SHP77 (cell line): ENCODE measurements around the gene HDAC9.
A peak's percentile ranks its signal among the peaks of the same experiment; 100 is the strongest.

Experiments
- DNase-seq, 2 experiments: peaks; one replicate each; lab custom pipeline; 2025; lab: John Stamatoyannopoulos, UW

HDAC9 gene

DNA sequence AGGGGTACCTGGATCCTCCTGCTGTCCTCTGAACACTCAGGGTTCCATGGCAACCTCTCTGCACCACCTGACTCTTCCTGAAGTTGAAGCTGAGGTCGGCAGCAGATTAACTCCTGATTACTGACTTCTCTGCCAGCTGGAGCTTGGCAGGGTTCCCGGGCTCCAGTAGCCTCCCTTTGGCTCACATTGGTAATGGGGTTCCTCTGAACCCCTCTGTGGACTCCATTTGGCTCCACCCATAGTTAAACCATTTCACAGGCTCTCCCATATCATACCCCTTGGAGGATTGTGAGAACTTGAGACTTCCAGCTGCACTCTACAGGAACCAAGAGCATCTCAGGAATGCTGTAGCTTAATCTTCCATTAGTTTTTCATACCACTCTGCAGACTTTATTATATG, 292.5 kb downstream of the HDAC9 start:
- no peak for DNase-seq

DNA sequence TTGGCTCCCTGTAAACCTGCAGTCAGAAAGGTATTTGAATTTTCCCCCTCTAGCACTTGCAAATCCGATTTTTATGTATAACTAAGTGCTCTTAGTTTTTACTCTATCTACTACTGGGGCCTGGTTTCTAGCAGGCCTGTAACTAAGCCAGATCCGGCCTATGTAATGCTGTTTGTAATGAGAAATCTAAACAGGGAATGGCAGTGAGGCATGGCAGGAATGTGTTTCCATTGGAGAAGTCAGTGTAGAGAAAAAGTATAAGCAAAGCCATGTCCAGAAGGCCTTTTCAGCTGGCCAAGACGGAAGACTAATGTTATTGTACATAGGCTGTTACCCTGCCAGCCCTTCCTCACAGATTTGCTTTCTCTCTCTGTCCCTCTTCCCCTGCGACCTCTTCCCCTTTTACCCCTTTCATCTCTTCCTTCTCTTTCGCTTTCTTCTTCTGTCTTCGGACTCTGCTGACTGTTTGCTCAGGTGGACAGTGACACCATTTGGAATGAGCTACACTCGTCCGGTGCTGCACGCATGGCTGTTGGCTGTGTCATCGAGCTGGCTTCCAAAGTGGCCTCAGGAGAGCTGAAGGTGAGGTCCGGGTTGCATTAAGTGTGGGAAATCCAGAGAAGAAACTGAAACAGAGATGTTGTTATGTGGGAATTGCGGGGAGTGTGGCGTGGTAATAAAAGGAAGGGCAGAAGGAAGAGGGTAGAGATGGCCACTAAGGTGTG, 297.5 kb downstream of the HDAC9 start:
- DNase-seq: peak; percentile 49 to 61

DNA sequence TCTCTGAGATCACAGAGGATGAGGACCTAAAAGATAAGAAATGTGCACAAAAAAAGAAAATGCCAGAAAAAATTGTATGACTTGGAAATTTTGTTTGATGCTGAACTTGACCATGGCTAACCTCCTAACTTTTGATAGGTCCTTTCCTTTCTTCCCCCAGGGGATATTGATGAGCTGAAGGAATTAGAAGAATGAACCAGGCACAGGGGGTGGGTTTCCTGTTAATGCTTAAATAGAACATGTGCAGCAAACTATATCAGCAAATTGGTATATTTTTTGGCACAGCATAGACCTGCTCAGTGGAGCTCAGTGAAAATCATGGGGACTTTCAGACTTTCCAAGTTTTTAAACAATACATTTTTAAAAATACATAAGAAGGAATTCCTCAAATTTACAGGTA, 300.7 kb downstream of the HDAC9 start:
- no peak for DNase-seq

DNA sequence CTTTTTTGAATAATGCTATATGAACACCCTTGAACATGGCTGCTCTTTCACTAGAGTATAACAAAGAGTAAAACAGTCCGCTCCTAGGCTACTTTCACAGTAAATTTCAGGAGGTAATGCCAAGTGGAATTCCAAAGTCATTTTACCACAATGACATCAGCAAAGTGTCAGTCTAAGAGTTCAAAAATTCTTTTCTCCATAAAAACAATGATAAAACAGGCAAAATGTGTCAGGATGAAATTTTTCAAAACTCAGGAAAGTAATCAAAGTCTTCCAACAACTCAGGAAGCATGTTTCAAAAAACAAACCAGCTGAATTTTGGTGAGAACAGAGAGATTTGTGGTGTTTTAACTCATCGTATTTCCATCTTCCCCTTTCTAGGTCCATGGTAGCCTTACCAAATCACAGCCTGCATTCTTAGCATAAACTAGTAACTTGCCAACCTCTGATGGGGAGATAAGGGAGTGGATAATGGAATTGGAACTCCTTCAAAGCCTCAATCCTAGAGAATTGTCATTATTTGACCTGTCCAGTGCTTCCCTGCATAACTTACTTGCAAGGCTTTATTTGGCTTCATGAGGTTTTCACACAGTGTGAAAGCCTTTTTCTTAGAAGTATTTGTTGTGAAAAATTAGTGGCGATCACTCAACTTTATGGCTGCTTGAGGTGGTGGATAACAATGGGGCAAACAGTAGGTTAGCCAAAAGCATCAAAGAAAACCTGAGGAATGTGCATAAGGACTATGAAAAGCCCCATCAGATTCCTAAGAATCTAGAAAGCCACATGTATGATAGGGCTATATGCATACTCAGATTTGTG, 302.7 kb downstream of the HDAC9 start:
- DNase-seq: no peak

DNA sequence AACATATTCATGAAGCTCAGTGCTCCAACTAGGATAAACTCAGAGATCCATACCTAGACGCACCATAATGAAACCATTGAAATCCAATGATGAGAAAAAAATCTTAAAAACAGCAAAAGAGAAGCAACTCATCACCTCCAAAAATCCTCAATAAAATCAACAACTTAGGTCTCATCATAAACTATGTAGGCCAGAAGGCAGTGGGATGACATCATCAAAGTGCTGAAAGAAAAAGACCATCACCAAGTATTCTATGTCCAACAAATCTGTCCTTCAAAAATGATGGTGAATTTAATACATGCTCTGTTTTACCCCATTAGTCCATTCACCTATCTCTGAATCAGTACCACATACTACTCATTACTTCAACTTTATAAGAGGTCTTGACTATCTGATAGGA, 304.4 kb downstream of the HDAC9 start:
- no peak for DNase-seq

DNA sequence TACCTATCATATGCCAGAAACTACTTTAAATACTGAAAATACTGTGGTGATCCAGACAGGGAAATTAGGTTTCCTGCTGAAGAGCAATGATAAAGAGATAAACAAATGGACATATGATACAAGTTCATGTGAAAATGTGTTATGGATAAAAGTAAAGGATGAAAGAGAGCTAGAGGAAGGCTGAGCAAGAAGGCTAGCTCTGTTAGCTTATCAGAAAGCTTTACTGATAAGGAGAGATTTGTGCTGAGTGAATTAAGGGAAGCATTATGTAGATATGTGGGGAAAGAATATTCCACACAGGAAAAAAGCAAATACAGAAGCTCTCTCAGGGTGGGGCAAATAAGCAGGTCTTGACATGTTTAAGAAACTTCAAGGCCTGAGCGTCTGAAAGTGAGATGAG, 308.4 kb downstream of the HDAC9 start:
- no peak for DNase-seq

DNA sequence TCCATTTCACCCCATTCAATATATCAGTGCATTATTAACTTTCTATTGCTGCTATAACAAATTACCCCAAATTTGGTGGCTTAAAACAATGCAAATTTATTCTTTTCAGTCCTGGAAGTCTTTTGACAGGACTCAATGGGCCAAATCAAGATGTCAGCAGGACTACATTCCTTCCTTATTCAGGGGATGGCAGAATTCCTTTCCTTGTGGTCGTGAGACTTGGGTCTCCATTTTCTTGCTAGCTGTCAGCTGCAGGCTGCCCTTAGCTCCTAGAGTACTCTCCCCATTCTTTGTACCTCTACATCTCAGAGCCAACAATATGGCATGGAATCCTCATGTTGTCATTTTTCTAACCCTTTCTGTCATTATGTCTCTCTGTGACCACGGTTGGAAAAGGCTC, 310.6 kb downstream of the HDAC9 start:
- DNase-seq: no peak

DNA sequence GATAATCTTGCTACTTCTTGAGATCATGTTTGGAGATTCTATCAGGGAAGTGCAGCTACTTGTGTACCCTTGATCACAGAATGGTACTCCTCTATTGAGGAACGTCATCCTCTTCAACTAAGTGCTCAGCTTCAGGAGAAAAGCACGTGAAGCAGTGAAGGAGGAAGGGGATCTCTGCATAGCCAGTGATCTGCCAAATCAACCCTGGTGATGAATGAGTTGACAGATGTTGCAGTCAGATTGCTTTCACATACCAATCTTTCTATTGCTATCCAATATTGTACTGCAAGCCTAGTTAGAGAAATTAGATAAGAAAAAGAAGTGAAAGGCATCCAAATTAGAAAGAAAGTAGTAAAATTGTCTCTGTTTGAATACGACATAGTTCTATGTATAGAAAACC, 312.5 kb downstream of the HDAC9 start:
- no peak for DNase-seq

DNA sequence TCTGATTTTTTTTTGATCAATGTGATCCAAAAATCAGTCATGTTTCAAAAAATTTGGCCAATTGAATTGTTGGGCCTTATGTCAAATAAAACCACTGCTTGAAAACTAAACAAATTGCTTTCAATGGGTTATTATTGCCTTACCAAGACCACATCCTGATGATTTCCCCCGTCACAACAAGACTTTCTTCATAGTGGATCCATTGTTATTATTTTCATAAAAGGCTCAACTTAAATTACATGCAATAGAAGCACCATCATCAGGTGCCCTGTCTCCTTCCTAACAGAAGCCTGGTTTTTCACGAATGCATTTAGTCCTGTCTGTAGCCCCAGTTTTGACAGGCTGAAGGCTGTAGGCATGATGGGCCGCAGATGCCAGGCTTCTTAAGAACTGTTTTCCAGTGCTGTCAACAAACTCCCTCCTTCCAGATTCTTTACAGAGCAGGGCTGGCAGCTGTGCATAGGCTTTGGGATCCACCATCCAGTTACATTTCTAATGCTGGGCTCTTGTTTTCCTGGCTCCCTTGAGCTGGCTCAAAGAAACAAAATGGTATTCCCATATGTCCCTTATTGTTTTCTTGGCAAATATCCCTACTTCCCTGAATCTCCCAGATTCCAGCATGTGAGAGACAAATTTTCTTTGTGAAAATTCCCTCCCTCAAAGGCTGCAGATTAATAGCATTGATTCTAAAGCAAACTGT, 319.9 kb downstream of the HDAC9 start:
- no peak for DNase-seq

DNA sequence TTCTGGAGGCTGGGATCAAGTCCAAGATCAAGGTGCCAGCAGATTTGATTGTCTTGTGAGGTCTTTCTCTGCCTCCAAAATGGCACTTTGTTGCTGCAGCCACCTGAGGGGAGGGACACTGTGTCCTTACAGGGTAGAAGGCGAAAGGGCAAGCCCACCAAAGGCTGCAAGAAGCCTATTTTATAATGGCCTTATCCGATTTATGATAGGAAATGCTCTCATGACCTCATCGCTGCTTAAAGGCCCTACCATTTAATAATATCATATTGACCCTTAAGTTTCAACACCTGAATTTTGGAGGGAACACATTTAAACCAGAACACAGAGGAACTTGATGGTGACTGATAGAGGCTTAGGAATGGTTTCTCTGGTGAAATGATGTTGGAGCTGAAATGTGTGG, 325.4 kb downstream of the HDAC9 start:
- no peak for DNase-seq

DNA sequence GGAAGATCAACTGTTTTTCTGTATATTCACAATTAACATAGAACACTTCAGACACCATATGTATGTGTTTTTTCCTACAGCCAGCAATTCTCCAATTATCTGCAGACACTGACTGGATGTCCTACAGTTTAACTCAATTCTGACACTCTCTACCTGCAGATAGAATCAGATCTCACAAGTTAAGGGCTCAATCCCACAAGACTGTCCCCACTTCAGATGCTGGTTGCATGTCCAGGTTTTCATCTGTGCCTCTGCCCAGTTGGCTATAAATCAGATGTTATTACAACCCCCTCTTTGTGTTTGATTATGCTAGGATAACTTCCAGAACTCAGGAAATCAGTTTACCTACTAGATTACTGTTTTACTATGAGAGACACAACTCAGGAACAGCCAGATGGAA, 326.0 kb downstream of the HDAC9 start:
- no peak for DNase-seq

DNA sequence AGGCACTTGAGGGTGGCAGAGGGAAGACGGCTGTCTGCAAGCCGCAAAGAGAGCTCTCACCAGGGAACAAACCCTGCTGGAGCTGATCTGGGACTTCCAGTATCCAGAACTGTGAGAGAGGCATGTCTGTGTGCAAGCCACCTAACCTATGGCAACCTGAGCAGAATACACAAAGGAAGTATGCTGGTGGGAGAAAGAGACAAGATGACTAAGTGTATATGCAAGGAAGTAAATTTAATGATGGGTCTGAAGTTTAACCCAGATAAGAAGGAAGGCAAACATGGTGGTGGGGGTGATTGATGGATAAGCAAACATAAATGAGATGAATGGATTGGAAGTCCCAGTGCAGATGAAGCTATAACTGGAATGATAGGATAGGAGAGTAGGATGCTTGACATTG, 328.6 kb downstream of the HDAC9 start:
- DNase-seq: no peak

DNA sequence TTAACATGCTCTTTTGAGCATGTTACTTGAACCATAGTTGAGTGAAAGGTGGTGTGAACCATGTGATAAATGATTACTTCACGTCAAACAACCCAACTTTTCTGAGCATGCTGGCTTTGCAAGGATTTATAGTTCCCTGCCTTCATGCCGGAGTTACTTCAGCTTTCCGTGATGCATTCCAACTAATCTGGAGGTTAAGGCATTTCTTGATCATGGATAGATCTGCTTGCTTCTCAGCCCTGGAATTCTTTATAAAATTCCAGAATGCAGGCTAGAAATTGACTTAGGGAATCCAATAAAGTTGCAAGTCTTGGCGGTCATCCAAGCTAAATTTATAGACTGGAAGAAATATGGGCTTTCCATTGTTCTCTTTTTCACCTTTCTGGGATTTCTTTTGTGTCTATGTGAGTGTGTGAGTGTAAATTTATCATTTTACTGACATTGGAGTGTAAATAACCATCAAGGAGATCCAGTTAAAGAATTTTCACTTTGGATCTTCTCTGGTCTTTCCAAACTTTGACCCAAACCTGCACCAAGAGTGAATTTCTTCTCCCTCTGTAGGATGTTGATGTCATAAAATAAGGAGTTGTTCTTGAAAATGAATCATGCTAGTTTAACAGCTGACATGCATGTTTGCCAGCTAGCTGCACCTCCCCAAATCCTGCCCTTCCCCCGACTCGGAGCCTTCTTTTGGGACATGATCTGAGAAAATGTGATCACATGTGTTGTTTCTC, 332.9 kb downstream of the HDAC9 start:
- DNase-seq: no peak

DNA sequence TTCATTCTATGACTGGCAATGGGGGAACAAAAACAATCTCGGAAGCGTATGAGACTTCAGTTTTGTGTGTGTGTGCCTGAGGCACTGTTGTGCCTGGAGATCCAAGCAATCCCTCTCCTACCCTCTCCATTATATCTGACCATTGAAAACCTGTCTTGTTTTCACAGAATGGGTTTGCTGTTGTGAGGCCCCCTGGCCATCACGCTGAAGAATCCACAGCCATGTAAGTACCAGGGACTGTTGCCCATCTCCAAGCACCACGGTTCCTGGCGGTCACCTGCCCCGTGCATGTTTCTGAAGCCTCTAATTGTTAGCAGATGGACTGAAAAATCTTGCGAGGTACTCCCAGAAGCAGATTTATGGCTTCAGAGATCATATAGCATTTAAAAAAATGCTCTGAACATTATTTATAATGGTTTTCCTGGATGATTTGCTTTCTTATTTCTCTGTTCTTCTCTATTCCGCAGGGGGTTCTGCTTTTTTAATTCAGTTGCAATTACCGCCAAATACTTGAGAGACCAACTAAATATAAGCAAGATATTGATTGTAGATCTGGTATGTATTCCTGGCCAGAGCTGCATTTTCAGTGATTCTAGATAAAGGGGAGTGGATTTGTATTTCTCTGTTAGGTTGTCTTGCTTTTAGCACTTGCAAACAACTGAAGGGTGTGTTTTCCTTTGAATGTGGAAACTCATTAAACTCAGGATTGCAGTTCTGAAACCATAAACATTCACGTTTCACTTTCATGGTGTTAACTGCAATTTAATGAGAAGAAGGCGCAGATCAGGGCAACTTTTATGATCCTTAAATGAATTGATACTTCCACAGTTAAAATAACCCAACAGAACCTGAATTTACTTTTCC, 333.7 kb downstream of the HDAC9 start:
- DNase-seq: no peak

DNA sequence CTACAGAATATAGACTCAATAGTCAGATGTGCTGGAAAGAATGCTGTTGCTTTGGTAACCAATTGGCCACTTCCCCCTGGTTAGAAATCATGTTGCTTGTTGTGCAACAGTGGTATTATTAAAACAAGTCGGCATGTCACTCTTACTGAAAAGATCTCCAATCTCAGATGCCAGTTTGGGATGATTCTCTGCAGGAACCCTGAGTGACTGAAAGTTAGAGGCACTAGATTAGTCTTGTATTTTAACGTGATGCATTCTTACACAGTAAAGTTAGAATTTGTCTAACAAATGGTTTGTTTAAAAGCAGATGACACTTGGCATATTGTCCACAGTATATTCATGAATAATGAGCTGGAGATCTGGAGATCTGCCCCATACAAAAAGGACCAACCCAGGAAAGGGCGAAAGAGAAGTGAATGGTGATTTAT, 334.3 kb downstream of the HDAC9 start:
- DNase-seq: no peak

DNA sequence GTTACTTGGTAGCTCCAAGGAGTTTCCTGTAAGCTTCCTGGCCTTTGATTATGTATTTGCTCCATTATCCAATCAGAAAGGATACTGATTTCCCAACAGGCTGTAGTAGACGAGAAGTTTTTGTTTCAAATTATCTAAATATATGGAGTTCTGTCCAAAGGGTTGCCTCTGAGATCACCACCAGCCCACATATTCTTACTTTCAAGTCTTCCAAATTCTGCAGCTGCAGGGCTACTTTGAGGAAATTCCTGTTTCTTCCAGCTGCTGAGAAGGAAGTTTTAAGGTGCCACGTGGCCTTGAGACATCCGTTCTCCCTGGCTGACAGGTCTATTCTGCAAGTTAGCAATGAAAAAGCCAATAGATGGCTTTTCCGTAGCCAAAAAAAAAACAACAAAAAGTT, 335.9 kb downstream of the HDAC9 start:
- DNase-seq: no peak

DNA sequence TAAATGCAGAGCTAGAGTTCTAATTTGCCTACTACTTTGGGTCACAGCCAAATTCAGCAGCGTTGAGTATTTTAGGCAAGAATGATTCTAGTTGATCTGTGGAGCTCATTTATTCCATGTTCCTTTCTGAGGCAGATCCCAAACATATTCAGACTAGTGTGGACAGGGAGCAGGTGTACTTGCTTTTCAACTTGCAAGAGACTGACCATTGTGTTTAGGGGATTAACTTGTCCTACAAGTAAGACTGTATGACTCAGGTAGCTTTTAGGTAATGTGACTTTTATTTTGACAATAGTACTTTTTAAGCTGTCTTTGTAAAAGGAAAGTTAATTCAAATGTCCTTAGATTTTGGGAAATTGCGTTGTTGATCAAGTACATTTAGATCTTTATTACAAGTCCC, 336.4 kb downstream of the HDAC9 start:
- DNase-seq: no peak

DNA sequence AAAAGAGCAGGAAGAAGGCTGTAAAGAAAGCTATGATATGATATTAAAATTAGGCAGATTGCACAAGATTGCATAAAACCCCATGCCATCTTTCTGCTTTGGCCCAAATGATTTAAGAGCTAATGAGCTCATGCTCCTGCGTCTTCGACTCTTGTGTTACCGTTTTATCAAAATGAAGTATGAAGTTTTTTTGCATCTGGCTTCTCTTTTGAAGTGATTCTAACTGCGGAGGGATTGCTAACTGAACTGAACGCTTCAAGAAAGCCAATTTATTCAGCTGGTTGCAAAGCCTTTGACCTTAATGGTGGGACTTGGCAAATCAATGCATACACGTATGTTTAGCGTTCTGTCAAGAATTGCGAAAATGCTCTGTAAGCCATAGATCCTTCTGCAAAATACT, 339.0 kb downstream of the HDAC9 start:
- DNase-seq: no peak

DNA sequence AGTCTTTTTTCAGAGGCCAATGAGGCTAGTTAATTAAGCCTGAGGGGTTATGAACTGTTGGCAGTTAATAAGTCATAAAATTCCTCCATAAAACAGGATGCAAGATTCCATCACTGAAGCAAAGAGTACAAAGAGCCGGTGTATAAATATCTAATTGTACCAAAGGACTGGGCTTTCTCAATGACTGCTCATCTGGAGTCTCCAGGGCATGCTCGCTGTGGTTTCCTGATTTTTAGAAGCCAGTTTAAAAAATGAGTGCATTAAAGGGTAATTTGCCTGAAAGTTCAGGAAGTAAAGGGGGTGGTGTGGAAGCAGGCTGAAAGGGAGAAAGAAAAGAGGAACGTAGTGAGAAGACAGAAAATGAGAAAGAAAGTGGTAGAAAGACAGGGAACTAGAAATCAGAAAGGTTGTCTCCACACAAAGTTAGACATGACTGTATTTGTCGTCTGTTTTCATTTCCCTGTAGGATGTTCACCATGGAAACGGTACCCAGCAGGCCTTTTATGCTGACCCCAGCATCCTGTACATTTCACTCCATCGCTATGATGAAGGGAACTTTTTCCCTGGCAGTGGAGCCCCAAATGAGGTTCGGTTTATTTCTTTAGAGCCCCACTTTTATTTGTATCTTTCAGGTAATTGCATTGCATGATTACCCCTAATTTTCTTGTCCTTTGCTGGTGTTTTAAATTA, 339.6 kb downstream of the HDAC9 start:
- DNase-seq: no peak

DNA sequence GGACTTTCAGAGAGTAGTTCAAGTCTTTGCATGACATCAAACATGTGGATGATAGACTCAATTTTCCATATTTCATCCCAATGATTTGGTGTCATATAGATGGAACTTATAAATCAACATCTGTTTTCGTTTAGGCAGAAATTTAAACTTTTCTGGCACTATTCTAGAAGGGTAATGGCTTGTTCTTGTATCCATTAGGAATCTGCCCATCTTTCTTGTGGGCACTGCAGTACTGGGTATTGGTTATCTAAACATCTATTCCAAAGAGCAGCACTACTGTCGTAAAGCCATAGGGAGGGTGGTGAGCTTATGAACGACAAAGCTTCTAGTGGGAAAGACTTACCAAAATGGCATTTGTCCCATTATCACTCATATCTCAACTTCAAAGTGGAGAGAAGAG, 348.4 kb downstream of the HDAC9 start:
- DNase-seq: no peak

DNA sequence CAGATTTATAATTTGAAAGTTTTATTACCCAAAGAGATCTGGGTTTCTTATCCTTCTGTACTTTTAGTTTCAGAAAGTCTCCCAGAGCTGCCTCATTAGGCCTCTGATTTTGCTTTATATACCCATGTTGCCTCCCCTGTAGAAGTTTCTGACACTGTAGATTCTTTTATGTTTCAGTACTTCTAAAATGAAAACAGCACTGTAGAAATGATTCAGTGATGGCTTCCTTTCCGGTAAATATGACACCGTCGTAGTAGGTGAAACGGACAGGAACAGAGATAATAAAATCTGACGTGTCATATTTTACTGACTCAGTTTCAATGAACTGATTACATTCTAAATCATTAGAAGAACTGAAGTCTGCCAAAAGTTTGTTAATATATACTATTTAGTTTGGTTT, 349.2 kb downstream of the HDAC9 start:
- no peak for DNase-seq
